ENCODE results near the gene SPRY1.

The SPRY1 gene

DNA sequence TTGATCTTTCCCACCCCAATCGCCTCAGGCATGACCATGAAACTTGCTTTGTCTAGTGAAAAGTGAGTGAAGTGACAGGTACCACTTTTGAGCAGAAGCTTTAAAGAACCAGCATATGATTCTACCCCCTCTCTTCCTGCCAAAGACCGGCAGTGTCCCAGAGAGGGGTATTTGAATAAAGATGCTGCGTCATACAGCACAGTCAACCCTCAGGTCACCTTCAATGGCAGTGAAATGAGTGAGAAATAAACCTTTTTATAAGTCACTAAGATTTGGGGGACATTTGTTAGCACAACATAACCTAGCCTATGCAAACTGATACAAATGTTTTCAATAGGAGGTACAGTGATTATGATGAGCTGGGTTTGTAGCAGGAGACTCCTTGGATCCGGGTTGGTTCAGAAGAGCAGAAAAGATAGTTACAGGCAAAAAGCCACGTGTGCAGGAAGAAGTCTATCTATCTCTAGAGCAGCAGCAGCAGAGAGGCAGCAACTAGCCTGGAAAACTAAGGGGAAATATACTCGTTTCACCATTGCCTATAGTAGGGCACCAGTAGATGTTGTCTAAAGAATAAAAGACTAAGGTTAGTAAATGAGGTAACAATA, 30.3 kb upstream of the SPRY1 start:
- no peak for DNase-seq (ENCODE audit: low read depth)
- H3K4me3 ChIP-seq (ENCODE audit: low read depth, low read length): no peak overlapping the region
- TF ChIP-seq, protein P1, sequence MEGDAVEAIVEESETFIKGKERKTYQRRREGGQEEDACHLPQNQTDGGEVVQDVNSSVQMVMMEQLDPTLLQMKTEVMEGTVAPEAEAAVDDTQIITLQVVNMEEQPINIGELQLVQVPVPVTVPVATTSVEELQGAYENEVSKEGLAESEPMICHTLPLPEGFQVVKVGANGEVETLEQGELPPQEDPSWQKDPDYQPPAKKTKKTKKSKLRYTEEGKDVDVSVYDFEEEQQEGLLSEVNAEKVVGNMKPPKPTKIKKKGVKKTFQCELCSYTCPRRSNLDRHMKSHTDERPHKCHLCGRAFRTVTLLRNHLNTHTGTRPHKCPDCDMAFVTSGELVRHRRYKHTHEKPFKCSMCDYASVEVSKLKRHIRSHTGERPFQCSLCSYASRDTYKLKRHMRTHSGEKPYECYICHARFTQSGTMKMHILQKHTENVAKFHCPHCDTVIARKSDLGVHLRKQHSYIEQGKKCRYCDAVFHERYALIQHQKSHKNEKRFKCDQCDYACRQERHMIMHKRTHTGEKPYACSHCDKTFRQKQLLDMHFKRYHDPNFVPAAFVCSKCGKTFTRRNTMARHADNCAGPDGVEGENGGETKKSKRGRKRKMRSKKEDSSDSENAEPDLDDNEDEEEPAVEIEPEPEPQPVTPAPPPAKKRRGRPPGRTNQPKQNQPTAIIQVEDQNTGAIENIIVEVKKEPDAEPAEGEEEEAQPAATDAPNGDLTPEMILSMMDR (conservative IDR thresholded peaks at IDR 0.05; ENCODE audit: low read depth, low read length): no peak

DNA sequence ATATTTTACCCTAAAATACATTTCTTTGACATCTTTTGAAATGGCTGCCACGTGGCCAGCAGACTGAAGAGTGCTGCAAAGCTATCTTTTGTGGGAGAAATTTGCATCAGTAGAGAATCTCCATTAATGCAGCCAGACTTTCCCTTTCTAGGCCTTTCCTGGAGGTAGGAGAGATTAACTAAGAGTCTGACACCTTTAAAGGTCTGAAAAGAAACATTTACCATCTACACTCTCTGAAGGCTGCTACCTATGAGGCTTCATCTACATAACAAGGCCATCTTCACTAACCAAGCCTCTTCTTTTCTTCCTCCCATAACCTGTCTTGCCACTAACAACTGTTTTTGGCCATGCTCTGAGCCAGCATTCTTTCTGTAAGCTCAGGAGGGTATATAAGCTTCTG, 17.8 kb upstream of the SPRY1 start:
- no peak for DNase-seq (ENCODE audit: low read depth)
- TF ChIP-seq, protein P1 (conservative IDR thresholded peaks at IDR 0.05; ENCODE audit: low read depth, low read length): no peak
- no peak overlapping the region for H3K4me3 ChIP-seq (ENCODE audit: low read depth, low read length)

DNA sequence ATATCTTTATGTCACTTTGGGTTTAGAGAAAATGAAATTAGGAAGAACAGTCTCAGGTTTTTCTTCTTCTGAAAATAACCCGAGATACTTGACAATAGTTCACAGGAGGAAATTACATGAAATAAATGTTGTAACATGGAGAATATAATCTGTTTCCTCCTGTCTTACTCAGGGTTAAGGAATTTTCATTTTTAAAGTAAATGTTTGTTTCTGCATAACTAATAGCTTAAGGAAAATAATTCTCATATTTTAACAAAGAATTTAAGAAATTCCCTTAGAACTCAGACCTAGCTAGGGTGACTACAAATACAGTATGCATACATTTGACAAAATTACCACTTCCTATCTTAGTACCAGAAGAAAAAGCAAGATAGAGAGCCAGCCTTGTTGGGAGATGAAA, 17.2 kb upstream of the SPRY1 start:
- TF ChIP-seq, protein P1 (conservative IDR thresholded peaks at IDR 0.05; ENCODE audit: low read depth, low read length): no peak
- no peak overlapping the region for H3K4me3 ChIP-seq (ENCODE audit: low read depth, low read length)
- no peak for DNase-seq (ENCODE audit: low read depth)

DNA sequence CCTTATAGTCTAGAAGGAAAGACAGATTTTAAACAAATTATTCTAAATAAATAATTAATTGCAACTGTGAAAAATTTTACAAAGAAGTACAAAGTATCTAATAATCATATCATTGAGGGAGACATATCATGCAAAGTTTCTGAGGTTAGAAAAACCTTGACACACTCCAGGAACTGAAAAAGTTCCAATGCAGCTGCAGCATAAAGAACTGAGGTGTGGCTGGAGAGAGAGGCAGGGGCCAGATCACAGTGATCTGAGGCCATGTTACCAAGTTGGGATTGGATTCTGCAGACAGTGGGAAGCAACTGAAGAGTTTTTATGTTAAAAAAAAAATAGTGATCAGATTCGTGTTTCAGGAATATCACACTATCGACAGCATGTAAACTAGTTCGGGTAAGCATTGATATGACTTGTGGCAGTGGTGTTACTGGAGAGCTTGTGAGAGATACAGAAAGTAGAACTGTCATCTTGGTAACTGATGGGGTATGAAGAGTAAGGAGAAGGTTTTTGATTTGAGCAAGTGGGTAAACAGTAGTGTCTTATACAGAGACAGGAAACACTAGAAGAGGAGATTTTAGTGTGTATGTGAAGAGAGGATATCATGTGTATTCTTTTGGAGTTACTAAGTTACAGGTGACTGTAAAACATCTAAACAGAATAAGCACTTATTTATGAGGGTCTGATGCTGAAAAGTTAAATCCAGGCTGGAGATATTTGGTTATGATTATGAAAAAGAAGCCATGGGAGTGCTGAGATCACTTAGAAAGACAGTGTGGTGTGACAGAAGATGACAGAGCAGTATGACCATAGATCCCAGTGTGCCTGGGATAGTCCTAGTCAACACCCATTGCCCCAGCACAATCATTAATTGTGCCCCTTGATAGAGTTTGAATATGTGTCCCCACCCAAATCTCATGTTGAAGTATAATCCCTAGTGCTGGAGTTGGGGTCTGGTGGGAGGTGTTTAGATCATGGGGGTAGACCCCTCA, 15.6 kb upstream of the SPRY1 start:
- TF ChIP-seq, protein P1 (conservative IDR thresholded peaks at IDR 0.05; ENCODE audit: low read depth, low read length): no peak
- no peak for DNase-seq (ENCODE audit: low read depth)
- no peak overlapping the region for H3K4me3 ChIP-seq (ENCODE audit: low read depth, low read length)

DNA sequence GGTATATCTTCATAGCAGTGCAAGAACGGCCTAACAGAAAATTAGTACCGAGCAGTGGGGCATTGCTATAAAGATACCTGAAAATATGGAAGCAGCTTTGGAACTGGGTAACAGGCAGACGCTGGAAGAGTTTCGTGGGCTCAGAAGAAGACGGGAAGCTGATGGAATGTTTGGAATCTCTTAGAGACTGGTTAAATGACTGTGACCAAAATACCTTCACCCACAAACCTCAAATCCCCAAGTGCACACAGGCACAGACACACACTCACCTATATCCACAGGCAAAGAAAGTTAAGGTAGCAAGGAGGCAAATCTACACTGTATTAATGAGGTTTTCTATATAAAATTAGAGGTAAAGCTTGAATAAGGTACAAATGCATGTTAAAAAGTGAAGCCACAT, 14.6 kb upstream of the SPRY1 start:
- no peak overlapping the region for H3K4me3 ChIP-seq (ENCODE audit: low read depth, low read length)
- TF ChIP-seq, protein P1 (conservative IDR thresholded peaks at IDR 0.05; ENCODE audit: low read depth, low read length): no peak
- no peak for DNase-seq (ENCODE audit: low read depth)

DNA sequence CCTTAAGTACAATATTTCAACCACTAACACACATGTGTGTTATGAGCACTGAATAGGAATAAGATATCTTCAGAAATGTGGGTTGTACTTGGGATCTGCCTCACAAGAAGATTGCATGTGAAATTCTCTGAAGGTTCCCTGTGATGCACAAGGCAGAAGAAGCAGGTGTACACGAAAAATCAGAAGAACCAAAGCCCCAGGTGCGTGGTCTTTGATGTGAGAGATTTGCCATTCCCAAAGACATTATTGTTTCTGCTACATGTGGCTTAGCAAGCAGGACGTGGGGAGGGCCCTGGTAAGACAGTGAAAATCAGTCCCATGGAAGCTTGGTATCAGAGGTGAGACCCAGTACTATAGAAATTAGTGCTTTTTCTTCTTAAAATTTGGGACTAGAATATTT, 13.0 kb upstream of the SPRY1 start:
- TF ChIP-seq, protein P1 (conservative IDR thresholded peaks at IDR 0.05; ENCODE audit: low read depth, low read length): no peak
- no peak overlapping the region for H3K4me3 ChIP-seq (ENCODE audit: low read depth, low read length)
- DNase-seq (ENCODE audit: low read depth): no peak
